Skeletal muscle satellite cell (primary cell): ENCODE data around the gene ABHD12.

Experiments
- H3K27me3 ChIP-seq: 2 replicates; pipeline ENCODE4 v1.7.0; 2013; ENCODE audit warnings: low read length; ENCODE audit not compliant: control insufficient read depth, insufficient read depth
- H3K36me3 ChIP-seq: 2 replicates; pipeline ENCODE4 v1.7.0; 2013; ENCODE audit warnings: mild to moderate bottlenecking, control low read depth, low read length; ENCODE audit not compliant: insufficient read depth
- H3K4me1 ChIP-seq: 2 replicates; pipeline ENCODE4 v1.7.0; 2013; ENCODE audit warnings: low read length; ENCODE audit not compliant: control insufficient read depth, insufficient read depth
- H3K4me2 ChIP-seq: 2 replicates; pipeline ENCODE4 v1.7.0; 2013; ENCODE audit warnings: mild to moderate bottlenecking, low read length
- H3K4me3 ChIP-seq: 2 replicates; pipeline ENCODE4 v1.7.0; 2013; ENCODE audit warnings: low read length
- H3K9ac ChIP-seq: 2 replicates; pipeline ENCODE4 v1.7.0; 2013; ENCODE audit warnings: mild to moderate bottlenecking, low read depth, low read length, moderate library complexity
- H3K9me3 ChIP-seq: replicated peaks from 2 replicates; pipeline ENCODE4 v1.7.0; 2013; ENCODE audit warnings: mild to moderate bottlenecking, control low read depth, low read length

Gene ABHD12

DNA sequence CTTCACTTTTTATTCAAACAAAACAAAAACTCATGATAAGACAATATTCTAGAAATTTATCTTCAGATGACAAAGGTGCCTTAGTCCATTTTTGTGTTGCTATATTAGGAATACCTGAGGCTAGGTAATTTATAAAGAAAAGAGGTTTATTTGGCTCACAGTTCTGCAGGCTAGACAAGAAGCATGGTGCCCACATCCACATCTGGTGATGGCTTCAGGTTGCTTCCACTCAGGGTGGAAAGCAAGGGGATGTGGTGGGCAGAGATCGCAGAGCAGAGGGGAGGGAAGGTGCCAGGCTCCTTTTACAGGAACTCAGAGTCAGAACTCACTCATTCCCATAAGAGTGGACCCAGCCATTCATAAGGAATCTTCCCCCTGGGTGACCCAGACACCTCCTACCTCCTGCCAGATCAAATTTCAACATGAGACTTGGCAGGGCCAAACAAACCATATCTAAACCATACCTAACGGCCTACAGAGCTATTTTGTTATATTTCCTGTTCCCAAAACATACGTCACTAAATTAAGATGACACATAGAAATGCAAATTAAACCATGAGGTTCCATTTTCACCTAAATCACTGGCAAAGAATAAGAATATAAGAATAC is 26.4 kb downstream of the ABHD12 start:
- no peak overlapping the region for H3K4me3 ChIP-seq
- H3K4me1 ChIP-seq, result peaks cover 9% of the 10 kb centered on the region
- no peak overlapping the region for H3K9ac ChIP-seq
- H3K36me3 ChIP-seq, result no peaks in the 10 kb centered on the region
- H3K9me3 ChIP-seq, result no peaks in the 10 kb centered on the region
- H3K4me2 ChIP-seq, result no peak overlapping the region
- no peaks in the 10 kb centered on the region for H3K27me3 ChIP-seq

DNA sequence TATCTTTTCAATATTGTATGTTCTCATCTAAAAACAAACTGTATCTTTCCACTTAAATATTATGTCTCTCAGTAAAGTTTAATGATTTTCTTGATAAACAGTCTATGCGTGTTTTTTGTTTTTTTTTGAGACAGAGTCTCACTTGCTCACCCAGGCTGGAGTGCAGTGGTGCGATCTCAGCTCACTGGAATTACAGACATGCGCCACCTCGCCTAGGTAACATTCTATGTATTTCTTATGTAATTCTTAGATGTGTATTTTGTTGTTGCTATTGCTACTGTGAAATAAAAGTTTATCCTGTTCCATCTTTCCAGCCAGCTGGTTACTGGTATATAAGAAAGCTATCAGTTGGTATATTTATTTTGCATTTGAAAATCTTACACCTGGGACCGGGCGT is 29.4 kb downstream of the ABHD12 start:
- Histone ChIP-seq H3K27me3 (no peaks in the 10 kb centered on the region), H3K36me3 (no peaks in the 10 kb centered on the region), H3K4me3 (no peak overlapping the region), H3K9me3 (no peaks in the 10 kb centered on the region), H3K4me2 (no peak overlapping the region), H3K9ac (no peak overlapping the region), H3K4me1 (peaks cover 9% of the 10 kb centered on the region)

DNA sequence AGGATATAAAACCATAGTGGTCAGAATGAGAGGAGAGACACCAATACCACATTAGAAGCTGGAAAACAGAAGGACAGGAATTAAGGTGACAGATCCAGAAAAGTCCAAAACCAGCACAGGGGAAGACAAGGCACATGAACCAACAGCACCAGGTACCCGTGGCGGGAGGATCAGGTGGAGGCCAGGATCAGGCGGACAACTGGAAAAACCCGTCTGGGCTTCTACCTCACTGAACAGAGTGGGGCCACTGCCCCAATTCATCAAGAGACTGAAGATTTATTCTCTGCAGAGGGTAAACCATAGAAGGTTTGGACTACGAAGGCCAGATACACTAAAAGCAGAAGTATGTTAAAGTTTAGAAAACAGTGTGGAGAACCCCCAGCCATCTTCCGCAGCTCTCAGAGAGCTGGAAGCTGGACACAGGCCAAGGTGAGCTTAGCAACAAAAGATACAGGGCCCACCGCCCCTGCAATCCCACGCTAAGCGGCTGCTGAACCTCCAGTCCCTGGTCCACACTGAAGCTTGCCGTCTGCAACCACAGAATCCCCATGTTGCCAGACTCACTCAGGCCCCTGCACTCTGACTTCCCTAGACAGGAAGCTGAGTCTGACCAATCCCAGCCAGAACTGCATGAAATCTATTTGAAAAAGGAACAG is 29.9 kb downstream of the ABHD12 start:
- no peaks in the 10 kb centered on the region for H3K27me3 ChIP-seq
- no peak overlapping the region for H3K9ac ChIP-seq
- H3K9me3 ChIP-seq, result no peaks in the 10 kb centered on the region
- H3K36me3 ChIP-seq, result no peaks in the 10 kb centered on the region
- H3K4me3 ChIP-seq, result no peak overlapping the region
- peak overlapping the region; percentile 25 for H3K4me2 ChIP-seq
- H3K4me1 ChIP-seq, result peaks cover 9% of the 10 kb centered on the region

DNA sequence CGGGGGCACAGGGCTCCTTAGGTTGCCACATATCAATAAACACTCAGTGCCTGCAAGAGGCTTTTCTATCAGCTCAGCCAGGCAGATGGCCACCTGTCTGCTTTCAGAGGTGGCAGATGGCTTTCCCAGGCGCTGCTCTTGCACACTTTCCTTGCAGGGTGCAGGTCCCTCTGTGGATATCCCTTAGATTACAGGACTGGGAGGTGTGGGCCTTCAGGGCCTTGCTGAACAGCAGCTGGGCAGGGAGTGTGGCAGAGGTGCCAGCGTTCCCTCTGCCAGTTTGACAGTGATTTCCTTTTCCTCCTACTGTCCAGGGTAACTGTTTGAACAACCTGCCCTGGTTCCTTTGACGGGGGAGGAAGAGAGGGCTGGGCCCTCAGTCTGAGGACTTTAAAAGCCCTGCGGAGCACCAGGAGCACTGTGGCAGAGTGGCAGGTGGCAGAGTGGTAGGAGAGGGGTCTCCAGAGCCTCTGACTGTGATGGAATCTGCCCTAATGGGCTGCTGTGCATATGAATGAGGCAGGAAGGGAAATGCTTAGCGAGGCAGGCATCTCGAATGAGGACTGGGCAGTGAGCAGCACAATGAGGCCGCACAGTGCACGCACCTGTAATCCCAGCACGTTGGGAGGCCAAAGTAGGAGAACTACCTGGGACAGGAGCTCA is 34.2 kb downstream of the ABHD12 start:
- Histone ChIP-seq H3K9me3 (no peaks in the 10 kb centered on the region), H3K27me3 (no peaks in the 10 kb centered on the region), H3K36me3 (no peaks in the 10 kb centered on the region), H3K4me2 (no peak overlapping the region), H3K4me3 (no peak overlapping the region), H3K4me1 (peaks cover 7% of the 10 kb centered on the region), H3K9ac (no peak overlapping the region)

DNA sequence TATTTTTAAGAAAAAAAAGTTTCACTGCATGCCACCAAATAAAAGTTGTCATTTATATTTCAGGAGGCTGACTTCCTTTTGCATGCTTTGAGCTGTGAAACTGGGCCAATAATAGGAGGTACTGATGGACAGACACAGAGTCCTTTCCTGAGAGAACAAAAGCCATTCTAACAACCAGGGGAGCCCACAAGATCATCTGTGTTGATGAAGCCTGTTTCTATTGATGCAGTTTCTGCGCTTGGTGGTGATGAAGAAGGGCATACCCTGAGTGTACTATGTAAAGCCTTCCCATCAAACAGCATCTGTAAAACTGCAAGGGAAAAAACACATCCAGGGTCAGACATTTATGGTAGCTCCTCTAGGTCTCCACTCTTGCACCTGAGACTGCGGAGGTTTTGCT is 34.8 kb downstream of the ABHD12 start:
- peaks cover 3% of the 10 kb centered on the region for H3K4me1 ChIP-seq
- H3K4me2 ChIP-seq, result no peak overlapping the region
- H3K9me3 ChIP-seq, result no peaks in the 10 kb centered on the region
- no peak overlapping the region for H3K9ac ChIP-seq
- H3K4me3 ChIP-seq, result no peak overlapping the region
- H3K36me3 ChIP-seq, result no peaks in the 10 kb centered on the region
- no peaks in the 10 kb centered on the region for H3K27me3 ChIP-seq

DNA sequence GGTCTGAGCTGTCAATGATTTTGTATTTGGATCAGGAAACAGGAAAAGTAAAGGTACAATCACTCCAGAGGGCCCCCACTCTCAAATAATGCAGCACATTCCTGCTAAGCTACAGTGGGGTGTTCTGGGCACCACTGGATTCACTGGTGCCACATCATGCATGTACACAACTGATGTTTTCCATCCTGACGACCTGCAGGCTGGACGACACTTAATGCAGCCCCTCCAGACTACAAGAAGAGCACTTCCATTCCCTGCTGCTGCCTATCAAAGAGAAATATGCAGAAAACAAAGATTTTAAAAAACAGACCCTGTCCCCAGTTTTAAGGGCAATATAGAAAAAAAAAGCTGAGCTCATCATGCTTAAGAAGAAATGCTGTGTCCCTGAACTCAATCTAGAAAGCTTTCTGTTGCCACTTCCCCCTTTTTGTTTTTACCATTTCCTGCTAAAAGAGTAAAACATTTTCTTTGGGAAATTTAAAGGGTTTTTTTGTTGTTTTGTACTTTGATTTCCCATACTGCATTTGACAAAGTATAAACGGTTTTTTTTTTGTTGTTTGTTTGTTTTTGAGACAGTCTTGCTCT is 35.5 kb downstream of the ABHD12 start:
- H3K9me3 ChIP-seq, result no peaks in the 10 kb centered on the region
- no peaks in the 10 kb centered on the region for H3K27me3 ChIP-seq
- no peak overlapping the region for H3K4me2 ChIP-seq
- no peak overlapping the region for H3K9ac ChIP-seq
- H3K4me3 ChIP-seq, result no peak overlapping the region
- no peaks in the 10 kb centered on the region for H3K4me1 ChIP-seq
- H3K36me3 ChIP-seq, result no peaks in the 10 kb centered on the region

DNA sequence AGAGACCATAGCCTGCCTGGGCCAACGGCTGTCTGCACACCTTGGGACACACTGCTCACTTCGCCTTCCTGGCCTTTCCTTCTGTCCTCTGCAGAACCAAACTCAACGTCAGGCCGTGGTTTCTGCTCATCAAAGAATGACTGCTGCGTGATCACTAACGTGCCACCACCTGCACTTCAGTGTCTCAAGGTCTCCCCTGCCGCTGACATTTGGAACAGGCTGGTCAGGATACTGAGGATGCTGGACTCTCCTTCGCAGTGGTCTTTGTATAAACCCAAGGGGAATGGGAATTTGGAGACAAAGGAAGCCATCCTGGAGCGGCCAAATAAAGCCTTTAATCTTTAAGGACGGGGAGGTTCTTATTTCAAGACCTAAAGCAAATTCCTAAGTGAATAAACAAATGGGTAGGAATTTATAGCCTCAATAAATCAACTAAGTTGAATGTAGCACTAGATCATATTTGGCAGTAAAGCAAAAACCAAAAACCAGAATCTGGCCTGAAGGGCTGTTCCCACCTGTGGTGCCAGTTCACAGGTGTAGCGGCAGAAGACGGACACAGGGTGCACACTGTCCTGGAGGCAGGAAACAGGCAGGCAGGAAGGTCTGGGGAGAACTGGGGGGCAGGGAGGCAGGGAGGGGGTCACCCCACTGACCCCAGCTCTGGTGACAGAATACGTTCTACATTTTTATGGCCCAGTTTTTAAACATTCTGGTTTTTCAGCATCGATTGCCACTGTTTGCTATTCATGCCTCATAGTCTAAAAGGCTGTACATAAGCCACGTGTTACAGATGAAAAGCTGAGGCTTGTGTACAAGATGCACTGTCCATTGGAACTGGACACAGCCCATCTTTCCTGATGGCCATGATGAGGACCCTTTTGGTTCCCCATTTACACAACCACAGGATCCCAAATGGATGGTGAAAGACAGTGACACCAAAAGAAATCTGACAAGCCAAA is 36.6 kb downstream of the ABHD12 start:
- H3K4me2 ChIP-seq, result no peak overlapping the region
- no peaks in the 10 kb centered on the region for H3K9me3 ChIP-seq
- H3K4me1 ChIP-seq, result no peaks in the 10 kb centered on the region
- no peaks in the 10 kb centered on the region for H3K36me3 ChIP-seq
- no peaks in the 10 kb centered on the region for H3K27me3 ChIP-seq
- no peak overlapping the region for H3K9ac ChIP-seq
- no peak overlapping the region for H3K4me3 ChIP-seq

DNA sequence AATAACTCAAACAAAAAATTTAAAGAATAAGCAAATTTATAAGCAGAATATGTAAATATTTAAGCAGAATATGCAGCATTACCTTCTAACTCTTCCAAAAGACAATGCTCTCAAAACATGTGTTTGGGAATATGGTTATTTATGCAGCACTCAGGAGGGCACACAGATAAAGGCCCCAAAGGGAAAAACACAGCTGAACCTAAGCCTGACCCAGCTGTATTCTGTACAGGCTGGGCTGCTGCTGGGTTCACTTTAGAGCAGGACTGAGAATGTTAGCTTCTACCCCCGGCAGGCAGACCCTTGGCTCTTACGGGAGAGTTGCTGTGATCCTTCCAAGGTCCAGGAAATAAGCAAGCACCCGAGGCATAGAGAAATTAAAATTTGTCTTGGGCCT is 37.3 kb downstream of the ABHD12 start:
- Histone ChIP-seq H3K36me3 (no peaks in the 10 kb centered on the region), H3K4me1 (no peaks in the 10 kb centered on the region), H3K27me3 (no peaks in the 10 kb centered on the region), H3K4me3 (no peak overlapping the region), H3K9me3 (no peaks in the 10 kb centered on the region), H3K9ac (no peak overlapping the region), H3K4me2 (no peak overlapping the region)

DNA sequence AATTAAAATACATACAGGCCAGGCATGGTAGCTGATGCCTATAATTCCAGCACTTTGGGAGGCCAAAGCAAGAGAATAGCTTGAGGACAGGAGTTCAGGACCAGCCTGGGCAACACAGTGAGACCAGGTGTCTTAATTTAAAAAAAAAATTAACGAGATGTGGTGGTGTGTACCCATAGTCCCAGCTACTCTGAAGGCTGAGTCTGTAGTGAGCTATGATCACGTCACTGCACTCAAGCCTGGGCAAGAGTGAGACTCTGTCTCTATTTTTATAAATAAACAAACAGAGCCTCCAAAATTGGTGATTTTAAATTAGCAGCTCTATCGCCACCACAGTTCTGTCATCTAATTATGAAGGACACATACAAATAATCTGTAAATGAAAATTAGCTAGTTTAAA is 37.9 kb downstream of the ABHD12 start:
- no peaks in the 10 kb centered on the region for H3K36me3 ChIP-seq
- no peaks in the 10 kb centered on the region for H3K4me1 ChIP-seq
- no peak overlapping the region for H3K4me2 ChIP-seq
- no peak overlapping the region for H3K9ac ChIP-seq
- no peaks in the 10 kb centered on the region for H3K27me3 ChIP-seq
- no peak overlapping the region for H3K4me3 ChIP-seq
- H3K9me3 ChIP-seq, result no peaks in the 10 kb centered on the region

DNA sequence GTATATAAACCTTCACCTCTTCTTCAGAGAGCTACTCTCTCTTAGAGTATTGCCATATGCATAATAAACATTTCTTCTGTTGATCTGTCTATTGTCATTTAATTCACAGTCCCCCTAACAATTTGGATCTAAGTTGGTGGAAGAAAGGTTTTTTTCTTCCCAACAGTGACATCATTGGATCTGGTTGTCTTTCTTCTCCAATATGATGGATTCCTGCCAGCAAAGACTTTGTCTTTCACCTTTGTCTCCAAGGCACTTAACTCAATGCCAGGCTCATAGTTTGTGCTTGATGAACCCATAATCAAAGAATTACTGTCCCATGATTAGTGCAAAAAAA is 39.6 kb downstream of the ABHD12 start:
- Histone ChIP-seq H3K27me3 (no peaks in the 10 kb centered on the region), H3K36me3 (no peaks in the 10 kb centered on the region), H3K4me3 (no peak overlapping the region), H3K9ac (no peak overlapping the region), H3K4me2 (no peak overlapping the region), H3K9me3 (no peaks in the 10 kb centered on the region), H3K4me1 (no peaks in the 10 kb centered on the region)

DNA sequence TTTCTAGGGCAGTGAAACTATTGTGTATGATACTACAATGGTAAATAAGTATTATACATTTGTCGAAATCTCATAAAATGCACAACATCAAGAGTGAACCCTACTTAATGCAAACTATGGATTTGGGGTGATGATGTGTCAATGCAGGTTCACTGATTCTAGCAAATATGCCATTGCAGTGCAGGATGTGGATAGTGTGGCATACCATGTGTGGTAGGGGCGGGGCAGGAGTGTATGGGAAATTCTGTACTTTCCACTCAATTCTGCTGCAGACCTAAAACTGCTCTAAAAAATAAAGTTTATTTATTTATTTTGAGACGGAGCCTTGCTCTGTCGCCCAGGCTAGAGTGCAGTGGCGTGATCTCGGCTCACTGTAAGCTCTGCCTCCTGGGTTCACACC is 44.3 kb downstream of the ABHD12 start:
- H3K9me3 ChIP-seq, result no peaks in the 10 kb centered on the region
- H3K9ac ChIP-seq, result no peak overlapping the region
- H3K36me3 ChIP-seq, result no peaks in the 10 kb centered on the region
- H3K4me3 ChIP-seq, result no peak overlapping the region
- H3K4me2 ChIP-seq, result no peak overlapping the region
- H3K27me3 ChIP-seq, result no peaks in the 10 kb centered on the region
- no peaks in the 10 kb centered on the region for H3K4me1 ChIP-seq
